DND-41 (cell line): Measurements from ENCODE around the gene FBXL13.
"Not testable (repeated sequence)": the region's sequence is repeated elsewhere in the genome, so short reads cannot be mapped to it uniquely, and the experiment has no call there.

Experiments used
- ATAC-seq: fragments of 200-7000 bp; cut with Tn5 transposase; 3 replicates; pipeline ENCODE4 v1.9.1; 2021; ENCODE audit warnings: low read depth; ENCODE audit not compliant: insufficient read depth
- DNase-seq: peaks from one replicate; pipeline ENCODE4 v3.0.0-alpha.2; 2020
- H2AFZ ChIP-seq: 2 replicates; pipeline ENCODE4 v1.6.0; 2012; ENCODE audit warnings: low read depth, low read length
- H3K27ac ChIP-seq: 2 replicates; pipeline ENCODE4 v1.5.1; 2012; ENCODE audit warnings: low read length, inconsistent platforms
- H3K27me3 ChIP-seq: fragments of 200-600 bp; sonication (generic); 2 replicates; pipeline ENCODE4 v1.6.0; 2012; ENCODE audit warnings: low read length, mild to moderate bottlenecking, inconsistent platforms; ENCODE audit not compliant: insufficient read depth, poor library complexity
- H3K36me3 ChIP-seq: 2 replicates; pipeline ENCODE4 v1.5.1; 2012; ENCODE audit warnings: low read length, inconsistent platforms; ENCODE audit not compliant: insufficient read depth
- H3K4me1 ChIP-seq: 2 replicates; pipeline ENCODE4 v1.5.1; 2012; ENCODE audit warnings: mild to moderate bottlenecking, low read length; ENCODE audit not compliant: insufficient read depth
- H3K4me2 ChIP-seq: 2 replicates; pipeline ENCODE4 v1.6.0; 2012; ENCODE audit warnings: mild to moderate bottlenecking, moderate library complexity, low read length, inconsistent platforms; ENCODE audit not compliant: insufficient read depth
- H3K4me3 ChIP-seq, 2 experiments: fragments of 200-600 bp in 1 of 2; shearing (Covaris generic) in 1 of 2; 2 replicates each; pipeline ENCODE4 v1.5.1; 2012 to 2016; ENCODE audit warnings: inconsistent platforms in 2 of 2, low read length in 2 of 2, mild to moderate bottlenecking in 2 of 2, low read depth in 1 of 2, moderate library complexity in 1 of 2
- H3K79me2 ChIP-seq: 2 replicates; pipeline ENCODE4 v1.6.0; 2012; ENCODE audit warnings: low read length, inconsistent platforms; ENCODE audit not compliant: insufficient read depth
- H3K9ac ChIP-seq: 2 replicates; pipeline ENCODE4 v1.6.0; 2012; ENCODE audit warnings: low read depth, mild to moderate bottlenecking, inconsistent platforms, low read length, moderate library complexity
- H3K9me3 ChIP-seq: 2 replicates; pipeline ENCODE4 v1.5.1; 2012; ENCODE audit warnings: low read length, moderate library complexity, mild to moderate bottlenecking, inconsistent platforms; ENCODE audit not compliant: insufficient read depth, severe bottlenecking
- H4K20me1 ChIP-seq: 2 replicates; pipeline ENCODE4 v1.6.0; 2012; ENCODE audit warnings: low read length; ENCODE audit not compliant: insufficient read depth
- EZH2 ChIP-seq: IDR thresholded peaks from 3 replicates; pipeline ENCODE4 v1.6.1; 2012; ENCODE audit warnings: borderline replicate concordance, low read depth, mild to moderate bottlenecking, moderate library complexity, low read length, inconsistent platforms; ENCODE audit not compliant: severe bottlenecking
- TF ChIP-seq, protein P1 (sequence below): IDR thresholded peaks from 2 replicates; pipeline ENCODE4 v1.5.1; 2012; ENCODE audit warnings: borderline replicate concordance, low read length, moderate library complexity, mild to moderate bottlenecking; ENCODE audit not compliant: poor library complexity, severe bottlenecking; ENCODE audit errors: extremely low read depth

The FBXL13 gene

DNA sequence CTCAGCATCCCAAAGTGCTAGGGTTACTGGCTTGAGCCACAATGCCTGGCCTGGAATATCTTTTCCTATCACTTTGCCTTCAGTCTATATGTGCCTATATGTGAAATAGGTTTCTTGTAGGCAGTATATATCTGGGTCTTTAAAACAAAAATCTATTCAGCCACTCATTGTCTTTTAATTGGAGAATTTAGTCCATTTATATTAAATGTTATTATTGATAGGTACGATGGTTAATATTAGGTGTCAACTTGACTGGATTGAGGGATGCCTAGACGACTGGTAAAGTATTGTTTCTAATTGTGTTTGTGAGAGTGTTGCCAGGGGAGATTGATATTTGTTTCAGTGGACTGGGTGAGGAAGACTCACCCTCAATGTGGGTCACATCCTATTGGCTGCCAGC is 73.4 kb downstream of the FBXL13 start:
- no peak for ATAC-seq
- Histone ChIP-seq H3K9ac (no peak overlapping the region), H3K27me3 (no peaks in the 10 kb centered on the region), H3K79me2 (no peaks in the 10 kb centered on the region), H3K27ac (no peak overlapping the region), H2AFZ (no peak overlapping the region), H3K9me3 (peaks cover 12% of the 10 kb centered on the region), H3K4me2 (no peak overlapping the region), H4K20me1 (no peaks in the 10 kb centered on the region), H3K4me1 (no peaks in the 10 kb centered on the region), H3K36me3 (no peaks in the 10 kb centered on the region), H3K4me3 (no peak overlapping the region)
- TF ChIP-seq, protein P1, sequence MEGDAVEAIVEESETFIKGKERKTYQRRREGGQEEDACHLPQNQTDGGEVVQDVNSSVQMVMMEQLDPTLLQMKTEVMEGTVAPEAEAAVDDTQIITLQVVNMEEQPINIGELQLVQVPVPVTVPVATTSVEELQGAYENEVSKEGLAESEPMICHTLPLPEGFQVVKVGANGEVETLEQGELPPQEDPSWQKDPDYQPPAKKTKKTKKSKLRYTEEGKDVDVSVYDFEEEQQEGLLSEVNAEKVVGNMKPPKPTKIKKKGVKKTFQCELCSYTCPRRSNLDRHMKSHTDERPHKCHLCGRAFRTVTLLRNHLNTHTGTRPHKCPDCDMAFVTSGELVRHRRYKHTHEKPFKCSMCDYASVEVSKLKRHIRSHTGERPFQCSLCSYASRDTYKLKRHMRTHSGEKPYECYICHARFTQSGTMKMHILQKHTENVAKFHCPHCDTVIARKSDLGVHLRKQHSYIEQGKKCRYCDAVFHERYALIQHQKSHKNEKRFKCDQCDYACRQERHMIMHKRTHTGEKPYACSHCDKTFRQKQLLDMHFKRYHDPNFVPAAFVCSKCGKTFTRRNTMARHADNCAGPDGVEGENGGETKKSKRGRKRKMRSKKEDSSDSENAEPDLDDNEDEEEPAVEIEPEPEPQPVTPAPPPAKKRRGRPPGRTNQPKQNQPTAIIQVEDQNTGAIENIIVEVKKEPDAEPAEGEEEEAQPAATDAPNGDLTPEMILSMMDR = no peak
- TF ChIP-seq EZH2 = no peak
- DNase-seq = no peak

DNA sequence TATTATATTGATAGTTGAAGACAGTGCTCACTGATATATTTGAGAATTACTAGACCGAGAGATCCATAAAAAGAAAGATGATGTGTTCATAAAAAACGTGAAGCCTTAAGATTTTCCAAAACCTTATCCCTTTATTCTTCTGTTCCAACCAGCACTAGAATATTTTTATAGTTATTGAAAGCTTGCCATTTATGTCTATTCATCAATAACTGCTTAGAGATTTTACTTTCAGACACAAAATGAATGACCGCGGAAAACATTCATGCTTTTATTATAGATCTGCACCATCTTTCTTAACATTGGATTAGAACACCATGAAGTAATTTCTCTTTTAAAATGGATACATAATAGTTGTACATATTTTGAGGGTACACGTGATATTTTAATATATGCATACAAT is 77.6 kb downstream of the FBXL13 start:
- Histone ChIP-seq H3K4me2 (no peak overlapping the region), H3K79me2 (no peaks in the 10 kb centered on the region), H4K20me1 (no peaks in the 10 kb centered on the region), H3K36me3 (no peaks in the 10 kb centered on the region), H3K27ac (no peak overlapping the region), H3K9me3 (no peaks in the 10 kb centered on the region), H2AFZ (no peak overlapping the region), H3K4me1 (no peaks in the 10 kb centered on the region), H3K4me3 (no peak overlapping the region), H3K27me3 (no peaks in the 10 kb centered on the region), H3K9ac (no peak overlapping the region)
- no peak for DNase-seq
- no peak for ATAC-seq
- TF ChIP-seq, protein P1 = no peak
- no peak for TF ChIP-seq EZH2

DNA sequence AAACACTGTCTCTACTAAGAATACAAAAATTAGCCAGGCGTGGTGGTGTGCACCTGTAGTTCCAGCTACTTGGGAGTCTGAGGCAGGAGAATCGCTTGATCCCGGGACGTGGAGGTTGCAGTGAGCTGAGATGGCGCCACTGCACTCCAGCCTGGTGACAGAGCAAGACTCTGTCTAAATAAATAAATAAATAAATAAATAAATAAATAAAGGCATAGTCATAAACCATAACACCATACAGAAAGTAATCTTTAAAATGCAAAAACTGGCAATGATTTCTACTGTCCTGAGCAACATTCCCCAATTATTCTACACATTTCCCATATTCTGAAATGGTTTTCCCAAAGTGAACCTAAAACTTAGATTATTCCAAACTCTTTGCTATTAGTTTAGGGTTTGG is 79.0 kb downstream of the FBXL13 start:
- not testable (repeated sequence) for H3K4me2 ChIP-seq, H3K9ac ChIP-seq, H2AFZ ChIP-seq, H3K79me2 ChIP-seq, ATAC-seq, H4K20me1 ChIP-seq, H3K4me3 ChIP-seq, H3K36me3 ChIP-seq, H3K9me3 ChIP-seq, H3K27ac ChIP-seq, DNase-seq, H3K4me1 ChIP-seq, H3K27me3 ChIP-seq

DNA sequence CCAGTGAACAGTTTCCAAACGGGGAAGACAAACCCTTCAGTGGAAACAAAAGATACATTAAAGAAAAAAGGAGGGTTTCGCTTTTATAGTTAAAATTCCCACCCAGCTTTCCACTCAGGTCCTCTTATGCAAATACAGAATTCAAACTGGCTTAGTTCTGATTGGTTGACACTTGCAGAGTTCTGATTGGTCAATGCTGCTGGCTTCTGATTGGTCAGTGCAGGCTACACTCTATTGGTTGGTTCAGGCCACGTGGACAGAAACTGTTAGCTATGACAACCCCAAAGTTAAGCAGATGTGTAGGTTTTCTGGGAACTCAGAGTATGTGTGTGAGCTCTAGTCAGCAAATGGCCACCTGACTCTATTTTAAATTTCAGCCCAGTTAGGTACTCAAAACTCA is 80.0 kb downstream of the FBXL13 start:
- Histone ChIP-seq H3K27me3 (peaks cover 4% of the 10 kb centered on the region), H3K36me3 (no peaks in the 10 kb centered on the region), H3K27ac (no peak overlapping the region), H2AFZ (no peak overlapping the region), H3K79me2 (no peaks in the 10 kb centered on the region), H3K4me3 (no peak overlapping the region), H3K9me3 (no peaks in the 10 kb centered on the region), H3K4me1 (no peaks in the 10 kb centered on the region), H4K20me1 (no peaks in the 10 kb centered on the region), H3K9ac (no peak overlapping the region), H3K4me2 (no peak overlapping the region)
- ATAC-seq (no peak), DNase-seq (no peak)
- TF ChIP-seq, protein P1 = no peak
- TF ChIP-seq EZH2 = no peak
